Loucy (cell line): ENCODE data around the gene GOLGA1.
A peak's percentile ranks its signal among the peaks of the same experiment; 100 is the strongest.

ENCODE experiments used
- H2AFZ ChIP-seq: fragments of 200-600 bp; sonication (generic); 2 replicates; pipeline ENCODE4 v1.6.0; 2016; ENCODE audit warnings: antibody characterized with exemption, mild to moderate bottlenecking, low read length, moderate library complexity
- H3F3A ChIP-seq: fragments of 200-600 bp; 2 replicates; pipeline ENCODE4 v1.6.0; 2016; ENCODE audit warnings: antibody characterized with exemption, low read depth, mild to moderate bottlenecking
- H3K27me3 ChIP-seq: fragments of 200-600 bp; sonication (generic); 2 replicates; pipeline ENCODE4 v1.6.1; 2014; ENCODE audit warnings: low read length, mild to moderate bottlenecking; ENCODE audit not compliant: insufficient read depth, poor library complexity, severe bottlenecking
- H3K36me3 ChIP-seq: fragments of 200-600 bp; sonication (generic); 2 replicates; pipeline ENCODE4 v1.6.1; 2016; ENCODE audit warnings: low read length; ENCODE audit not compliant: insufficient read depth
- H3K4me1 ChIP-seq: fragments of 200-600 bp; sonication (generic); 2 replicates; pipeline ENCODE4 v1.5.1; 2014; ENCODE audit warnings: low read length, mild to moderate bottlenecking; ENCODE audit not compliant: insufficient read depth, poor library complexity, severe bottlenecking
- H3K4me2 ChIP-seq: fragments of 200-600 bp; sonication (generic); 2 replicates; pipeline ENCODE4 v1.6.0; 2014; ENCODE audit warnings: antibody characterized with exemption, low read length, low read depth, mild to moderate bottlenecking; ENCODE audit not compliant: poor library complexity, severe bottlenecking
- H3K4me3 ChIP-seq: fragments of 200-600 bp; sonication (generic); 2 replicates; pipeline ENCODE4 v1.5.1; 2014; ENCODE audit warnings: low read length, mild to moderate bottlenecking, mixed read lengths; ENCODE audit not compliant: poor library complexity, severe bottlenecking
- H3K79me2 ChIP-seq: fragments of 200-600 bp; sonication (generic); 2 replicates; pipeline ENCODE4 v1.6.1; 2014; ENCODE audit warnings: low read length; ENCODE audit not compliant: insufficient read depth
- H3K9ac ChIP-seq: fragments of 200-600 bp; sonication (generic); 2 replicates; pipeline ENCODE4 v1.6.0; 2014; ENCODE audit warnings: mild to moderate bottlenecking, low read depth, low read length, moderate library complexity; ENCODE audit not compliant: poor library complexity, severe bottlenecking
- H3K9me2 ChIP-seq: fragments of 200-600 bp; sonication (generic); replicated peaks from 2 replicates; pipeline ENCODE4 v1.6.1; 2016; ENCODE audit warnings: low read depth, low read length, mixed read lengths
- H3K9me3 ChIP-seq: fragments of 200-600 bp; sonication (generic); 2 replicates; pipeline ENCODE4 v1.6.1; 2014; ENCODE audit warnings: mild to moderate bottlenecking, antibody characterized with exemption, low read length, low read depth; ENCODE audit not compliant: insufficient read depth
- H4K20me1 ChIP-seq: fragments of 200-600 bp; sonication (generic); 2 replicates; pipeline ENCODE4 v1.6.0; 2014; ENCODE audit warnings: antibody characterized with exemption, low read length, mild to moderate bottlenecking; ENCODE audit not compliant: insufficient read depth, poor library complexity, severe bottlenecking
- CTCF ChIP-seq: fragments of 200-600 bp; sonication (generic); conservative IDR thresholded peaks from 2 replicates; pipeline ENCODE4 v1.5.1; 2014; ENCODE audit warnings: mild to moderate bottlenecking, antibody characterized with exemption, low read length
- EZH2phosphoT487 ChIP-seq: fragments of 200-600 bp; IDR thresholded peaks from 2 replicates; pipeline ENCODE4 v1.6.1; 2018; ENCODE audit warnings: antibody characterized with exemption, mild to moderate bottlenecking, moderate library complexity, borderline replicate concordance

Gene GOLGA1

GRCh38 chr9:124854822-124855221, 86.1 kb downstream of the GOLGA1 start:
- no peaks in the 10 kb centered on the region for H3K9me2 ChIP-seq
- peaks cover 34% of the 10 kb centered on the region for H4K20me1 ChIP-seq
- no peak for TF ChIP-seq CTCF
- no peak for TF ChIP-seq EZH2phosphoT487
- no peaks in the 10 kb centered on the region for H3K27me3 ChIP-seq
- no peak overlapping the region for H3K4me2 ChIP-seq
- H3K36me3 ChIP-seq, result peaks cover 42% of the 10 kb centered on the region
- peaks cover 13% of the 10 kb centered on the region for H3K4me1 ChIP-seq
- H2AFZ ChIP-seq, result no peak overlapping the region
- H3K9me3 ChIP-seq, result no peaks in the 10 kb centered on the region
- H3K9ac ChIP-seq, result no peak overlapping the region
- H3K4me3 ChIP-seq, result no peak overlapping the region
- H3K79me2 ChIP-seq, result peaks cover 36% of the 10 kb centered on the region
- peaks cover 6% of the 10 kb centered on the region; the same call in 1 of the 2 replicates for H3F3A ChIP-seq

- Histone ChIP-seq H4K20me1 (peaks cover 27% of the 10 kb centered on the region), H3F3A (peaks cover 6% of the 10 kb centered on the region; the same call in 1 of the 2 replicates), H3K36me3 (peaks cover 35% of the 10 kb centered on the region; the same call in 1 of the 2 replicates), H3K4me1 (peaks cover 7% of the 10 kb centered on the region), H3K4me2 (no peak overlapping the region), H2AFZ (no peak overlapping the region), H3K9me2 (no peaks in the 10 kb centered on the region), H3K9ac (no peak overlapping the region), H3K79me2 (peaks cover 30% of the 10 kb centered on the region), H3K4me3 (no peak overlapping the region), H3K27me3 (no peaks in the 10 kb centered on the region), H3K9me3 (no peaks in the 10 kb centered on the region)
- TF ChIP-seq CTCF, result no peak
- TF ChIP-seq EZH2phosphoT487, result no peak
These were observed 86.7 kb downstream of the GOLGA1 start for GRCh38 chr9:124854161-124854560.

DNA sequence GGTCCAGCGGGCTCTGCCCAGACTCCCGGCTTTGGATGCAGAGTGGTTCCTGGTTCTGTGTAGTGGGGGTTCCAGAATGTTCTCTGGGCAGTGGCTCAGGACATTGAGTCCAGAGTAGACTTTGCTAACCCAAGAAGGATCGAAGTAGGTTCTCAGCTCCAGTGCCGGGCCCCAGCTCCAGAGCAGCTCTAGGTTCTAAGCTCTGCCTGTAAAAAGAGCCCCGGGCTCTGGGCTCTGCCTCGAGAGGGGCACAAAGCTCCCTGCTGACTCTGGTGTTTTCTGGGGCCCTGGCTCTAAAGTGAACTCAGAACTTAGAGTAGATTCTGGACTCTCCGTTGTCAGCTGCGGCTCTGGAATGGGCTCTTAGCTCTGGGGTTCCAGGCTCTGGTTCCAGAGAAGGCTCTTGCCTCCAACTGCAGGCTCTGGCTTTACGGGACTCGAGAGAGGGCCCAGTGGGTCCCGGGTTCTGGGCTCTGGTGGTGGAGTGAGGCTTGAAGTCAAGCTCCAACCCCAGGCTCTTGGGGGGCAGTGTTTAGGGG, 87.2 kb downstream of the GOLGA1 start:
- Histone ChIP-seq H3K9ac (no peak overlapping the region), H3K36me3 (peaks cover 30% of the 10 kb centered on the region; the same call in 1 of the 2 replicates), H3K4me3 (no peak overlapping the region), H3K4me2 (peak overlapping the region; percentile 82), H4K20me1 (peaks cover 23% of the 10 kb centered on the region), H3K27me3 (no peaks in the 10 kb centered on the region), H3K9me3 (no peaks in the 10 kb centered on the region), H3K79me2 (peaks cover 25% of the 10 kb centered on the region), H2AFZ (no peak overlapping the region), H3K4me1 (peaks cover 2% of the 10 kb centered on the region), H3F3A (peaks cover 6% of the 10 kb centered on the region; the same call in 1 of the 2 replicates), H3K9me2 (no peaks in the 10 kb centered on the region)
- TF ChIP-seq EZH2phosphoT487 (no peak), CTCF (no peak)
